ENCODE data around the gene GSTO2.

Gene GSTO2

GRCh38 chr10:104253106-104253505 lies 15.9 kb upstream of the GSTO2 start:
- Histone ChIP-seq H3K79me1 (ENCODE audit: low read length) (peaks cover 8% of the 10 kb centered on the region), H2AK5ac (ENCODE audit: low read length) (no peak overlapping the region), H3K9me3 (ENCODE audit: insufficient read depth, low read depth, low read length) (no peaks in the 10 kb centered on the region), H2BK12ac (ENCODE audit: low read length) (no peak overlapping the region), H3K23ac (ENCODE audit: low read length) (no peak overlapping the region), H3K4me2 (ENCODE audit: low read length) (no peak overlapping the region), H4K91ac (ENCODE audit: low read depth, low read length) (no peak overlapping the region), H2AFZ (ENCODE audit: insufficient read depth, low read length, poor library complexity) (no peak overlapping the region), H3K4me3 (ENCODE audit: low read depth, low read length) (no peak overlapping the region), H2BK120ac (ENCODE audit: insufficient read depth, low read length, poor library complexity) (no peak overlapping the region), H3K18ac (ENCODE audit: low read length) (no peak overlapping the region), H3K9ac (ENCODE audit: low read length) (no peak overlapping the region), H3K27me3 (ENCODE audit: insufficient read depth, low read length) (no peaks in the 10 kb centered on the region), H3K4ac (ENCODE audit: low read depth, low read length) (no peak overlapping the region), H3K79me2 (ENCODE audit: control insufficient read depth, insufficient read depth, low read length, poor library complexity) (peaks cover 7% of the 10 kb centered on the region), H4K8ac (ENCODE audit: low read depth, low read length) (no peak overlapping the region), H3K36me3 (ENCODE audit: control insufficient read depth in 1 of 2, insufficient read depth in 2 of 2, low read length in 2 of 2) (peaks cover 0 to 2% of the 10 kb centered on the region in 2 experiments), H4K12ac (ENCODE audit: low read depth, low read length) (no peak overlapping the region), H2BK5ac (ENCODE audit: low read depth, low read length, poor library complexity) (no peak overlapping the region), H3K4me1 (ENCODE audit: control insufficient read depth in 1 of 2, insufficient read depth in 2 of 2, low read length in 2 of 2) (peaks cover 0 to 6% of the 10 kb centered on the region in 2 experiments), H3K14ac (ENCODE audit: low read length) (no peak overlapping the region), H3K27ac (ENCODE audit: low read depth, low read length) (no peak overlapping the region)
- DNase-seq: no peak
- WGBS (ENCODE audit: extremely low coverage, insufficient coverage, insufficient read length): no CpG with 5 or more reads among the region's 2 CpGs

GRCh38 chr10:104253606-104254410 lies 15.2 kb upstream of the GSTO2 start:
- peaks cover 8% of the 10 kb centered on the region for H3K79me1 ChIP-seq (ENCODE audit: low read length)
- no peak overlapping the region for H3K4ac ChIP-seq (ENCODE audit: low read depth, low read length)
- H3K27ac ChIP-seq (ENCODE audit: low read depth, low read length): no peak overlapping the region
- peak; percentile 18 to 55 for DNase-seq
- H2BK5ac ChIP-seq (ENCODE audit: low read depth, low read length, poor library complexity): no peak overlapping the region
- peak overlapping the region; percentile 86 for H4K8ac ChIP-seq (ENCODE audit: low read depth, low read length)
- no peak overlapping the region for H3K4me3 ChIP-seq (ENCODE audit: low read depth, low read length)
- no peak overlapping the region for H3K14ac ChIP-seq (ENCODE audit: low read length)
- H2BK12ac ChIP-seq (ENCODE audit: low read length): no peak overlapping the region
- no peak overlapping the region for H3K23ac ChIP-seq (ENCODE audit: low read length)
- peak overlapping the region; percentile 93 for H2AFZ ChIP-seq (ENCODE audit: insufficient read depth, low read length, poor library complexity)
- H3K4me1 ChIP-seq (ENCODE audit: control insufficient read depth in 1 of 2, insufficient read depth in 2 of 2, low read length in 2 of 2): peaks cover 0 to 6% of the 10 kb centered on the region in 2 experiments
- H3K9ac ChIP-seq (ENCODE audit: low read length): no peak overlapping the region
- no peaks in the 10 kb centered on the region for H3K9me3 ChIP-seq (ENCODE audit: insufficient read depth, low read depth, low read length)
- H3K36me3 ChIP-seq (ENCODE audit: control insufficient read depth in 1 of 2, insufficient read depth in 2 of 2, low read length in 2 of 2): peaks cover 3 to 7% of the 10 kb centered on the region in 2 experiments
- H3K27me3 ChIP-seq (ENCODE audit: insufficient read depth, low read length): no peaks in the 10 kb centered on the region
- no CpG with 5 or more reads among the region's 10 CpGs for WGBS (ENCODE audit: extremely low coverage, insufficient coverage, insufficient read length)
- H3K4me2 ChIP-seq (ENCODE audit: low read length): peak overlapping the region; percentile 63
- H3K18ac ChIP-seq (ENCODE audit: low read length): no peak overlapping the region
- H2BK120ac ChIP-seq (ENCODE audit: insufficient read depth, low read length, poor library complexity): peak overlapping the region; percentile 52
- H4K91ac ChIP-seq (ENCODE audit: low read depth, low read length): peak overlapping the region; percentile 76
- no peak overlapping the region for H2AK5ac ChIP-seq (ENCODE audit: low read length)
- peak overlapping the region; percentile 78 for H4K12ac ChIP-seq (ENCODE audit: low read depth, low read length)
- peaks cover 7% of the 10 kb centered on the region for H3K79me2 ChIP-seq (ENCODE audit: control insufficient read depth, insufficient read depth, low read length, poor library complexity)

- H4K12ac ChIP-seq (ENCODE audit: low read depth, low read length): peak within 1 kb of the TSS; percentile 78
- no CpG with 5 or more reads among the region's 69 CpGs for WGBS (ENCODE audit: extremely low coverage, insufficient coverage, insufficient read length)
- peak within 1 kb of the TSS; percentile 90 for H4K8ac ChIP-seq (ENCODE audit: low read depth, low read length)
- peak within 1 kb of the TSS; percentile 92 for H3K14ac ChIP-seq (ENCODE audit: low read length)
- H3K4me2 ChIP-seq (ENCODE audit: low read length): peak within 1 kb of the TSS; percentile 63
- H3K27me3 ChIP-seq (ENCODE audit: insufficient read depth, low read length): no peaks in the 10 kb centered on the region
- H3K4me1 ChIP-seq (ENCODE audit: control insufficient read depth in 1 of 2, insufficient read depth in 2 of 2, low read length in 2 of 2): peaks cover 0 to 6% of the 10 kb centered on the region in 2 experiments
- no peak within 1 kb of the TSS for H3K23ac ChIP-seq (ENCODE audit: low read length)
- H3K4me3 ChIP-seq (ENCODE audit: low read depth, low read length): peak within 1 kb of the TSS; percentile 84
- H3K4ac ChIP-seq (ENCODE audit: low read depth, low read length): peak within 1 kb of the TSS; percentile 98
- H2BK120ac ChIP-seq (ENCODE audit: insufficient read depth, low read length, poor library complexity): peak within 1 kb of the TSS; percentile 78
- peaks cover 7% of the 10 kb centered on the region for H3K79me2 ChIP-seq (ENCODE audit: control insufficient read depth, insufficient read depth, low read length, poor library complexity)
- peaks cover 3 to 7% of the 10 kb centered on the region in 2 experiments for H3K36me3 ChIP-seq (ENCODE audit: control insufficient read depth in 1 of 2, insufficient read depth in 2 of 2, low read length in 2 of 2)
- peak; percentile 45 to 68 for DNase-seq
- H2AK5ac ChIP-seq (ENCODE audit: low read length): peak within 1 kb of the TSS; percentile 71
- peak within 1 kb of the TSS; percentile 93 for H3K18ac ChIP-seq (ENCODE audit: low read length)
- H3K9me3 ChIP-seq (ENCODE audit: insufficient read depth, low read depth, low read length): no peaks in the 10 kb centered on the region
- H3K79me1 ChIP-seq (ENCODE audit: low read length): peaks cover 8% of the 10 kb centered on the region
- peak within 1 kb of the TSS; percentile 93 for H2AFZ ChIP-seq (ENCODE audit: insufficient read depth, low read length, poor library complexity)
- H3K9ac ChIP-seq (ENCODE audit: low read length): peak within 1 kb of the TSS; percentile 91
- peak within 1 kb of the TSS; percentile 89 for H4K91ac ChIP-seq (ENCODE audit: low read depth, low read length)
- no peak within 1 kb of the TSS for H2BK12ac ChIP-seq (ENCODE audit: low read length)
- H3K27ac ChIP-seq (ENCODE audit: low read depth, low read length): peak within 1 kb of the TSS; percentile 54
- H2BK5ac ChIP-seq (ENCODE audit: low read depth, low read length, poor library complexity): peak within 1 kb of the TSS; percentile 44
Measured at GRCh38 chr10:104254493-104255310, 14.3 kb upstream of the GSTO2 start, which contains the start of gene GSTO1. TSS of gene GSTO1 (plus strand) at chr10:104254892. CDS start at chr10:104254929, 37 bp downstream.

- Histone ChIP-seq H2BK5ac (ENCODE audit: low read depth, low read length, poor library complexity) (peak overlapping the region; percentile 25), H2BK120ac (ENCODE audit: insufficient read depth, low read length, poor library complexity) (peak overlapping the region; percentile 78), H4K91ac (ENCODE audit: low read depth, low read length) (peak overlapping the region; percentile 89), H3K4ac (ENCODE audit: low read depth, low read length) (peak overlapping the region; percentile 98), H3K23ac (ENCODE audit: low read length) (no peak overlapping the region), H2AK5ac (ENCODE audit: low read length) (peak overlapping the region; percentile 71), H3K4me1 (ENCODE audit: control insufficient read depth in 1 of 2, insufficient read depth in 2 of 2, low read length in 2 of 2) (peaks cover 0 to 6% of the 10 kb centered on the region in 2 experiments), H3K9ac (ENCODE audit: low read length) (peak overlapping the region; percentile 91), H3K4me3 (ENCODE audit: low read depth, low read length) (peak overlapping the region; percentile 84), H2BK12ac (ENCODE audit: low read length) (no peak overlapping the region), H3K79me2 (ENCODE audit: control insufficient read depth, insufficient read depth, low read length, poor library complexity) (peaks cover 7% of the 10 kb centered on the region), H4K12ac (ENCODE audit: low read depth, low read length) (peak overlapping the region; percentile 45), H3K27me3 (ENCODE audit: insufficient read depth, low read length) (no peaks in the 10 kb centered on the region), H3K36me3 (ENCODE audit: control insufficient read depth in 1 of 2, insufficient read depth in 2 of 2, low read length in 2 of 2) (peaks cover 5 to 11% of the 10 kb centered on the region in 2 experiments), H2AFZ (ENCODE audit: insufficient read depth, low read length, poor library complexity) (peak overlapping the region; percentile 72), H3K79me1 (ENCODE audit: low read length) (peaks cover 8% of the 10 kb centered on the region), H3K4me2 (ENCODE audit: low read length) (peak overlapping the region; percentile 63), H3K27ac (ENCODE audit: low read depth, low read length) (peak overlapping the region; percentile 54), H3K18ac (ENCODE audit: low read length) (peak overlapping the region; percentile 93), H4K8ac (ENCODE audit: low read depth, low read length) (peak overlapping the region; percentile 90), H3K14ac (ENCODE audit: low read length) (peak overlapping the region; percentile 92), H3K9me3 (ENCODE audit: insufficient read depth, low read depth, low read length) (no peaks in the 10 kb centered on the region)
- peak; percentile 34 to 69 for DNase-seq
- WGBS (ENCODE audit: extremely low coverage, insufficient coverage, insufficient read length): no CpG with 5 or more reads among the region's 12 CpGs
Measured at GRCh38 chr10:104255311-104255981, 13.5 kb upstream of the GSTO2 start.

All from trophoblast cell (in vitro differentiated cells and primary cell).